Measurements from ENCODE around the gene KDM2B. TPM values are rescaled to one million over a fixed set of nuclear protein-coding genes. Genes with fewer than 3 reads are reported as not detected.

Gene KDM2B
- total RNA-seq, 1 experiment from 2014 or later = 45.1 TPM

GRCh38 chr12:121532503-121533393 lies 48.1 kb downstream of the KDM2B start:
- CTCF ChIA-PET = no interaction called here
- H3K36me3 ChIP-seq (ENCODE audit: low read depth) = no peaks in the 10 kb centered on the region
- H3K4me3 ChIP-seq = no peak overlapping the region
- intact Hi-C loops (cut with micrococcal nuclease; ENCODE audit: unreplicated experiment) = no loop called here
- no peaks in the 10 kb centered on the region for H3K4me1 ChIP-seq (replicated peaks; ENCODE audit: insufficient read depth)
- POLR2A ChIA-PET (ENCODE audit: unreplicated experiment) = no interaction called here
- no peaks in the 10 kb centered on the region for H3K27me3 ChIP-seq (ENCODE audit: insufficient read depth, low read depth)
- H3K27ac ChIP-seq = no peak overlapping the region
- no peaks in the 10 kb centered on the region for H3K9me3 ChIP-seq (ENCODE audit: insufficient read depth, low read depth)
- H4K20me1 ChIP-seq (ENCODE audit: insufficient read depth) = no peaks in the 10 kb centered on the region
- H3F3A ChIP-seq (ENCODE audit: insufficient read depth, low read depth) = no peaks in the 10 kb centered on the region
- no peak overlapping the region for H3K4me2 ChIP-seq
- H3K9me2 ChIP-seq (ENCODE audit: insufficient read depth) = no peaks in the 10 kb centered on the region
- H3K79me2 ChIP-seq (ENCODE audit: low read depth) = no peaks in the 10 kb centered on the region
- H2AFZ ChIP-seq = no peak overlapping the region
- no TSS peak for BruUV-seq (replicated peaks)
- TF ChIP-seq EZH2 (IDR thresholded peaks at IDR 0.05; ENCODE audit: low read depth) (no peak), CTCF (conservative IDR thresholded peaks at IDR 0.05) (no peak)
- no peak for DNase-seq

- BruUV-seq (replicated peaks) = no TSS peak
- Histone ChIP-seq H3K9me2 (ENCODE audit: insufficient read depth) (no peaks in the 10 kb centered on the region), H3K27ac (no peak overlapping the region), H3K27me3 (ENCODE audit: insufficient read depth, low read depth) (no peaks in the 10 kb centered on the region), H3K79me2 (ENCODE audit: low read depth) (no peaks in the 10 kb centered on the region), H3K4me3 (no peak overlapping the region), H3K4me2 (no peak overlapping the region), H3F3A (ENCODE audit: insufficient read depth, low read depth) (no peaks in the 10 kb centered on the region), H3K4me1 (replicated peaks; ENCODE audit: insufficient read depth) (no peaks in the 10 kb centered on the region), H3K36me3 (ENCODE audit: low read depth) (no peaks in the 10 kb centered on the region), H4K20me1 (ENCODE audit: insufficient read depth) (no peaks in the 10 kb centered on the region), H2AFZ (no peak overlapping the region), H3K9me3 (ENCODE audit: insufficient read depth, low read depth) (no peaks in the 10 kb centered on the region)
- CTCF ChIA-PET = no interaction called here
- no peak for DNase-seq
- intact Hi-C loops (cut with micrococcal nuclease; ENCODE audit: unreplicated experiment) = no loop called here
- no peak for TF ChIP-seq EZH2 (IDR thresholded peaks at IDR 0.05; ENCODE audit: low read depth)
- TF ChIP-seq CTCF (conservative IDR thresholded peaks at IDR 0.05) = no peak
- POLR2A ChIA-PET (ENCODE audit: unreplicated experiment) = no interaction called here
Measured at GRCh38 chr12:121531356-121531750, 49.5 kb downstream of the KDM2B start.

- Histone ChIP-seq H3K4me3 (no peak overlapping the region), H3K4me1 (replicated peaks; ENCODE audit: insufficient read depth) (no peaks in the 10 kb centered on the region), H3F3A (ENCODE audit: insufficient read depth, low read depth) (no peaks in the 10 kb centered on the region), H3K4me2 (no peak overlapping the region), H3K9me3 (ENCODE audit: insufficient read depth, low read depth) (no peaks in the 10 kb centered on the region), H3K27me3 (ENCODE audit: insufficient read depth, low read depth) (no peaks in the 10 kb centered on the region), H3K36me3 (ENCODE audit: low read depth) (no peaks in the 10 kb centered on the region), H4K20me1 (ENCODE audit: insufficient read depth) (no peaks in the 10 kb centered on the region), H3K9me2 (ENCODE audit: insufficient read depth) (no peaks in the 10 kb centered on the region), H2AFZ (no peak overlapping the region), H3K79me2 (ENCODE audit: low read depth) (no peaks in the 10 kb centered on the region), H3K27ac (no peak overlapping the region)
- intact Hi-C loops (cut with micrococcal nuclease; ENCODE audit: unreplicated experiment) = no loop called here
- POLR2A ChIA-PET (ENCODE audit: unreplicated experiment) = no interaction called here
- DNase-seq = no peak
- BruUV-seq (replicated peaks) = no TSS peak
- no peak for TF ChIP-seq CTCF (conservative IDR thresholded peaks at IDR 0.05)
- no peak for TF ChIP-seq EZH2 (IDR thresholded peaks at IDR 0.05; ENCODE audit: low read depth)
- CTCF ChIA-PET = no interaction called here
Measured at GRCh38 chr12:121530600-121531355, 50.0 kb downstream of the KDM2B start.
